ENCODE results near the gene VIPAS39. TPM values are rescaled to one million over a fixed set of nuclear protein-coding genes. Genes with fewer than 3 reads are reported as not detected.
"Not testable (repeated sequence)": the region's sequence is repeated elsewhere in the genome, so short reads cannot be mapped to it uniquely, and the experiment has no call there.

VIPAS39 gene
- total RNA-seq, 1 experiment from 2014 or later, result 54.5 TPM

GRCh38 chr14:77423423-77423822, 34.0 kb downstream of the VIPAS39 start, which contains the start of gene NOXRED1:
NOXRED1 (minus strand) TSS chr14:77423523; CDS start chr14:77422889, 634 bp downstream.
- ChIA-PET CTCF (no interaction called here), POLR2A (ENCODE audit: unreplicated experiment) (no interaction called here)
- Histone ChIP-seq H3F3A (ENCODE audit: insufficient read depth, low read depth) (0 out of 2 replicates have a peak, but pooled peaks cover 8% of the 10 kb centered on the region), H2AFZ (no peak within 1 kb of the TSS), H4K20me1 (ENCODE audit: insufficient read depth) (no peaks in the 10 kb centered on the region), H3K4me1 (replicated peaks; ENCODE audit: insufficient read depth) (no peaks in the 10 kb centered on the region), H3K4me2 (no peak within 1 kb of the TSS), H3K9me3 (ENCODE audit: insufficient read depth, low read depth) (peaks cover 5% of the 10 kb centered on the region; the same call in 1 of the 2 replicates), H3K27ac (no peak within 1 kb of the TSS), H3K4me3 (no peak within 1 kb of the TSS), H3K27me3 (ENCODE audit: insufficient read depth, low read depth) (no peaks in the 10 kb centered on the region), H3K36me3 (ENCODE audit: low read depth) (peaks cover 21% of the 10 kb centered on the region; the same call in 1 of the 2 replicates), H3K9me2 (ENCODE audit: insufficient read depth) (no peaks in the 10 kb centered on the region), H3K79me2 (ENCODE audit: low read depth) (no peaks in the 10 kb centered on the region)
- no peak for TF ChIP-seq EZH2 (IDR thresholded peaks at IDR 0.05; ENCODE audit: low read depth)
- no peak for TF ChIP-seq CTCF (conservative IDR thresholded peaks at IDR 0.05)
- intact Hi-C loops (cut with micrococcal nuclease; ENCODE audit: unreplicated experiment), result no loop called here
- BruUV-seq (replicated peaks), result no TSS peak
- no peak for DNase-seq

DNA sequence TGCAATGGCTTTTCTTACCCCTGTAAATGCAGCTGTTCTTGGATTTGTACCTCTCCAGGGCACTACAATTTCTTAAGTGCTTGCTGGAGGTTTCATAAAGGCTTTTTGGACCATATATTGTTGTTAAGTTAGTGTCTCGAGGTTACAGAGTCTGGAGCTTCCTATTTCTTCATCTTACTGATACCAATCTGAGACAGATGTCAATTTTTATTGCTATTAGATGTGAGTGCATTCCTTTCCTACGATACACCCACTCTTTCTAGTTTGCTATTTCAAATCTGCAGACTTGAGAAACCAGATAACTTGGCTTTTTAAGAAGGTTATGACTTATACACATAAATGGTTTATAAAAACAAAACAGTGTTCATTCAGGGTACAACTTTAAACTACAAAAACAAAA, 36.2 kb downstream of the VIPAS39 start:
- Histone ChIP-seq H3F3A (ENCODE audit: insufficient read depth, low read depth) (0 out of 2 replicates have a peak, but pooled peaks cover 8% of the 10 kb centered on the region), H3K9me2 (ENCODE audit: insufficient read depth) (no peaks in the 10 kb centered on the region), H3K27me3 (ENCODE audit: insufficient read depth, low read depth) (no peaks in the 10 kb centered on the region), H3K79me2 (ENCODE audit: low read depth) (no peaks in the 10 kb centered on the region), H4K20me1 (ENCODE audit: insufficient read depth) (no peaks in the 10 kb centered on the region), H3K36me3 (ENCODE audit: low read depth) (0 out of 2 replicates have a peak, but pooled peaks cover 6% of the 10 kb centered on the region), H3K4me1 (replicated peaks; ENCODE audit: insufficient read depth) (no peaks in the 10 kb centered on the region), H3K4me3 (no peak overlapping the region), H2AFZ (no peak overlapping the region), H3K4me2 (no peak overlapping the region), H3K27ac (no peak overlapping the region), H3K9me3 (ENCODE audit: insufficient read depth, low read depth) (peaks cover 5% of the 10 kb centered on the region; the same call in 1 of the 2 replicates)
- DNase-seq, result peak in 1 of 2 experiments; percentile 45
- ChIA-PET CTCF (no interaction called here), POLR2A (ENCODE audit: unreplicated experiment) (interaction anchor here (0.6 kb wide), 1 partner anchor 50 kb away, joined by 5 read pairs; no protein-coding TSS in a partner anchor)
- no peak for TF ChIP-seq CTCF (conservative IDR thresholded peaks at IDR 0.05)
- no peak for TF ChIP-seq EZH2 (IDR thresholded peaks at IDR 0.05; ENCODE audit: low read depth)
- intact Hi-C loops (cut with micrococcal nuclease; ENCODE audit: unreplicated experiment), result no loop called here
- no TSS peak for BruUV-seq (replicated peaks)

DNA sequence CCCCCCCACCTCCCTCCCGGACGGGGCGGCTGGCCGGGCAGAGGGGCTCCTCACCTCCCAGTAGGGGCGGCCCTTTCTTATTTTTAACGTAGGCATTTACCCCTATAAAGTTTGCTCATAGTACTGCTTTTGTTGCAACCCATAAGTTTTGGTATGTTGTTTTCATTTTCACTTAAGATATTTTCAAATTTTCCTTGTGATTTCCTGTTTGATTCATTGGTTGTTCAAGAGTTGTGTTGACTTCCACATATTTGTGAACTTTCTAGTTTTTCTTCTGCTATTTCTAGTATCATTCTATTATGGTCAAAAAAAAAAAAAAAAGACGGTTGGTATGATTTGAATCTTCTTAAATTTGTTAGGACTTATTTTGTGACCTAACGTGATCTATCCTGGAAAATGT, 40.6 kb downstream of the VIPAS39 start:
- 0 out of 2 replicates have a peak, but pooled peaks cover 5% of the 10 kb centered on the region for H3F3A ChIP-seq (ENCODE audit: insufficient read depth, low read depth)
- no peak overlapping the region for H3K27ac ChIP-seq
- POLR2A ChIA-PET (ENCODE audit: unreplicated experiment), result no interaction called here
- H3K79me2 ChIP-seq (ENCODE audit: low read depth), result no peaks in the 10 kb centered on the region
- DNase-seq, result no peak
- H2AFZ ChIP-seq, result no peak overlapping the region
- no peak for TF ChIP-seq EZH2 (IDR thresholded peaks at IDR 0.05; ENCODE audit: low read depth)
- no peak for TF ChIP-seq CTCF (conservative IDR thresholded peaks at IDR 0.05)
- BruUV-seq (replicated peaks), result no TSS peak
- H3K36me3 ChIP-seq (ENCODE audit: low read depth), result no peaks in the 10 kb centered on the region
- H3K27me3 ChIP-seq (ENCODE audit: insufficient read depth, low read depth), result no peaks in the 10 kb centered on the region
- no peaks in the 10 kb centered on the region for H3K9me2 ChIP-seq (ENCODE audit: insufficient read depth)
- no peaks in the 10 kb centered on the region for H3K4me1 ChIP-seq (replicated peaks; ENCODE audit: insufficient read depth)
- peaks cover 5% of the 10 kb centered on the region; the same call in 1 of the 2 replicates for H3K9me3 ChIP-seq (ENCODE audit: insufficient read depth, low read depth)
- CTCF ChIA-PET, result no interaction called here
- intact Hi-C loops (cut with micrococcal nuclease; ENCODE audit: unreplicated experiment), result no loop called here
- H3K4me2 ChIP-seq, result no peak overlapping the region
- H4K20me1 ChIP-seq (ENCODE audit: insufficient read depth), result no peaks in the 10 kb centered on the region
- no peak overlapping the region for H3K4me3 ChIP-seq

DNA sequence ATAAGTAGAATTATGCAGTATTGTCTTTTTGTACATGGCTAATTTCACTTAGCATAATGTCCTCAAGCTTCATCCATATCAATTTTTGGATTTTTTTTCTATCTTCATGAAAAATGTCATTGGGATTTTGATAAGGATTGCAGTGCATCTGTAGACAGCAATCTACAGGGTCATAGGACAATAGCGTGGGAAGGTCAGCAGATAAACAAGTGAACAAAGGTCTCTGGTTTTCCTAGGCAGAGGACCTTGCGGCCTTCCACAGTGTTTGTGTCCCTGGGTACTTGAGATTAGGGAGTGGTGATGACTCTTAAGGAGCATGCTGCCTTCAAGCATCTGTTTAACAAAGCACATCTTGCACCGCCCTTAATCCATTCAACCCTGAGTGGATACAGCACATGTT, 41.3 kb downstream of the VIPAS39 start:
- H3K9me3 ChIP-seq (ENCODE audit: insufficient read depth, low read depth); H4K20me1 ChIP-seq (ENCODE audit: insufficient read depth); intact Hi-C loops (cut with micrococcal nuclease; ENCODE audit: unreplicated experiment); H3K4me3 ChIP-seq; H3K4me2 ChIP-seq; BruUV-seq (replicated peaks); H3K27me3 ChIP-seq (ENCODE audit: insufficient read depth, low read depth); CTCF ChIA-PET; H3K9me2 ChIP-seq (ENCODE audit: insufficient read depth); H3K27ac ChIP-seq; H3F3A ChIP-seq (ENCODE audit: insufficient read depth, low read depth); H3K36me3 ChIP-seq (ENCODE audit: low read depth); DNase-seq; H3K4me1 ChIP-seq (replicated peaks; ENCODE audit: insufficient read depth); H2AFZ ChIP-seq; H3K79me2 ChIP-seq (ENCODE audit: low read depth): not testable (repeated sequence)
- POLR2A ChIA-PET (ENCODE audit: unreplicated experiment), result interaction anchor here (0.5 kb wide), 1 partner anchor 272 kb away, joined by 4 read pairs; no protein-coding TSS in a partner anchor

GRCh38 chr14:77415403-77416030, 41.9 kb downstream of the VIPAS39 start:
- H3K4me3 ChIP-seq; H3K9me3 ChIP-seq (ENCODE audit: insufficient read depth, low read depth); CTCF ChIA-PET; H3K79me2 ChIP-seq (ENCODE audit: low read depth); intact Hi-C loops (cut with micrococcal nuclease; ENCODE audit: unreplicated experiment); H3K4me2 ChIP-seq; H3K4me1 ChIP-seq (replicated peaks; ENCODE audit: insufficient read depth); H3K27ac ChIP-seq; BruUV-seq (replicated peaks); H3K36me3 ChIP-seq (ENCODE audit: low read depth); H3K27me3 ChIP-seq (ENCODE audit: insufficient read depth, low read depth); DNase-seq; H2AFZ ChIP-seq; H4K20me1 ChIP-seq (ENCODE audit: insufficient read depth); H3F3A ChIP-seq (ENCODE audit: insufficient read depth, low read depth); H3K9me2 ChIP-seq (ENCODE audit: insufficient read depth): not testable (repeated sequence)
- POLR2A ChIA-PET (ENCODE audit: unreplicated experiment), result interaction anchor here (0.5 kb wide), 1 partner anchor 272 kb away, joined by 4 read pairs; no protein-coding TSS in a partner anchor

All from PC-9 (cell line).